Measurements from ENCODE around the gene ARHGAP22. TPM values are rescaled to one million over a fixed set of nuclear protein-coding genes. Genes with fewer than 3 reads are reported as not detected.

The ARHGAP22 gene
- total RNA-seq, 8 experiments from 2014 or later: 0.72 to 9.3 (median 1.8) TPM

- in situ Hi-C loops (cut with MboI; ENCODE audit: low pct_unique_long_range_greater_than_20kb in 2 of 9, low sequenced_read_pairs in 9 of 9, unreplicated experiment in 9 of 9): loop anchor here in 1 of 9 experiments (10.0 kb wide), 1 partner anchor 59 kb away; no protein-coding TSS in a partner anchor
- Histone ChIP-seq H3K4me1 (replicated peaks in 1 of 2) (peaks cover 0 to 4% of the 10 kb centered on the region in 2 donors), H3K4me3 (no peak overlapping the region), H3K27ac (no peak overlapping the region)
- no peak for ATAC-seq (replicated peaks in 6 of 8)
- WGBS, 10 experiments: 70 to 100% (median 93%) methylated on average over 2 to 5 of the region's 7 CpGs; no CpG with 5 or more reads in 6 of the 10 experiments
Observed at GRCh38 chr10:48445932-48446331, 158.9 kb downstream of the ARHGAP22 start.

- no peak overlapping the region for H3K27ac ChIP-seq
- H3K4me3 ChIP-seq: no peak overlapping the region
- peak in 5 of 8 experiments; percentile 18 to 59 (median 54) for ATAC-seq (replicated peaks in 6 of 8)
- in situ Hi-C loops (cut with MboI; ENCODE audit: low pct_unique_long_range_greater_than_20kb in 2 of 9, low sequenced_read_pairs in 9 of 9, unreplicated experiment in 9 of 9): loop anchor here in 1 of 9 experiments (10.0 kb wide), 1 partner anchor 60 kb away; no protein-coding TSS in a partner anchor
- H3K4me1 ChIP-seq (replicated peaks in 1 of 2): peaks cover 0 to 4% of the 10 kb centered on the region in 2 donors
- 67 to 100% (median 87%) methylated on average over 1 to 5 of the region's 20 CpGs; no CpG with 5 or more reads in 2 of the 10 experiments for WGBS, 10 experiments
Observed at GRCh38 chr10:48444861-48445841, 159.7 kb downstream of the ARHGAP22 start.

DNA sequence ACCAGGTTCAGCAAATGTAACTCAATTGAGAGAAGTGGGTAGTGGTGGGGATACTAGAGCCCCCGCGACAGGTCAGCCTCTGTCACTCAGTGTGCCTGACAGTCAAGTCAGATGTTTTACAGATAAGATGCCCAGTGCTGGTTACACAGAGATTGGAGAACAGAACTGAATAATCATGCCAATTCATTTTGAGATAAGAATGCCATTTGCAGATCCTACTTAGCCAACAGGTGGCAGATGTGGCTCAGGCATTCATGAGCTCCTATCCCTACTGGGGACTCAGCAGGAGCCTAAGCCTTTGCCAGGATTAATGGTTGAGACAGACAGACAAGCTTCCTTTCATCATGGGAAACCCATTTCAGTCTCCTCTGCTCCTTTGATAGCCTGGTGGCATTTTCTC is 160.6 kb downstream of the ARHGAP22 start:
- Histone ChIP-seq H3K4me3 (no peak overlapping the region), H3K27ac (no peak overlapping the region), H3K4me1 (replicated peaks in 1 of 2) (peaks cover 4 to 6% of the 10 kb centered on the region in 2 donors)
- 60 to 100% (median 92%) methylated on average over 1 to 2 of the region's 2 CpGs; no CpG with 5 or more reads in 5 of the 10 experiments for WGBS, 10 experiments
- peak in 3 of 8 experiments; percentile 36 to 41 (median 38) for ATAC-seq (replicated peaks in 6 of 8)
- in situ Hi-C loops (cut with MboI; ENCODE audit: low pct_unique_long_range_greater_than_20kb in 2 of 9, low sequenced_read_pairs in 9 of 9, unreplicated experiment in 9 of 9): loop anchor here in 1 of 9 experiments (10.0 kb wide), 1 partner anchor 61 kb away; no protein-coding TSS in a partner anchor

DNA sequence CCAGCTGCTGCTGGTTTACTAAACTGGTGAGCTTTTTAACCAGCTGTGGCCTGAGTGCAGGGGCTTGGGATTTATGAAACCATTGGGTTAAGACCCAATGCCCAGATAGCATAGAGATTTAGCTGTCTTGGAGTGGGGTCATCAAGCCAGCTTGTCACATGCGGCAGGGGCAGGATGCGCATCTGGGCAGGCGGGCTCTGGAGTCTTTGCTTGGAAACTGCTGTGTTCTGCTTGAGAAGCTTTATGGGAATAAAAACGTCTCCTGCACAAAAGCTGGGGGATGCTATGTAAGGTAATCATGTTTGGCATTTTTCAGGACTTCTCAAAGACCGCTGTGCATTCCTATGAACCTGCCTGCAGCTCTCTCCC is 162.1 kb downstream of the ARHGAP22 start:
- peaks cover 4 to 6% of the 10 kb centered on the region in 2 donors for H3K4me1 ChIP-seq (replicated peaks in 1 of 2)
- H3K4me3 ChIP-seq: no peak overlapping the region
- in situ Hi-C loops (cut with MboI; ENCODE audit: low pct_unique_long_range_greater_than_20kb in 2 of 9, low sequenced_read_pairs in 9 of 9, unreplicated experiment in 9 of 9): loop anchor here in 1 of 9 experiments (10.0 kb wide), 1 partner anchor 62 kb away; no protein-coding TSS in a partner anchor
- no peak for ATAC-seq (replicated peaks in 6 of 8)
- no peak overlapping the region for H3K27ac ChIP-seq
- 42 to 97% (median 64%) methylated on average over 1 to 4 of the region's 5 CpGs; no CpG with 5 or more reads in 4 of the 10 experiments for WGBS, 10 experiments

DNA sequence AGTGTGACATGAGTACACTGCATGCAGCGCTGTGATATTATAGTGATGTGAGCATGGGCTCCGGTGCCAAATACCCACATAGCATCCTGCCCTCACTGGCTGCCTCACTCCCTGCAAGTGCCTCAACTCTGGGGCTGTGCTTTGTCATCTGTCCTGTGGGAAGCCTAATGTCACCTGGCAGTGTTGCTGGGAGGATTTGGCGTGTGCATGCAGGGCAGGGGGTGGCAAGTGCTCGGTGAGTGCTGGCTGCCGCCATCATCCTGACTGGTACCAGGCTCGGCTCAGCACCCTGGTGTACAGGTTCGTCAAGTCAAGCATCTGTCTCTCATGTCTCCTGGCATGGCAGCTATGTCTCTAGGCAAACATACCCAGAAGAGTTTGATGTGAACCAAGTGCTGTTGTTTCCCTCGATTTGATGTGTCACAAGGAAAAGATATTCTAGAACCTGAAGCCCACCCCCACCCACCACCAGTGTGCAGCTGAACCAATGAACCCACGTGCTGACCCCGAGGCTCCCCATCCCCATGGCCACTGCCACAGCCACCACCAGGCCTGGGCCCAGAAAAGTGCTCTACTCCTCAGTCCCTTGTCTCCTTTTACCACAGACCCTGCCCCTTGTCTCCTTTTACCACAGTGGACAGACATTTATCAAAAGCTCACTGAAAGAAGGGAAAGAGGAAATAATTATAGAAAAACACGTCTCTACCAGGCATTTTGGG is 162.6 kb downstream of the ARHGAP22 start:
- 0 to 100% (median 86%) methylated on average over 1 to 5 of the region's 11 CpGs; no CpG with 5 or more reads in 3 of the 10 experiments for WGBS, 10 experiments
- no peak for ATAC-seq (replicated peaks in 6 of 8)
- Histone ChIP-seq H3K27ac (no peak overlapping the region), H3K4me1 (replicated peaks in 1 of 2) (peaks cover 4 to 6% of the 10 kb centered on the region in 2 donors), H3K4me3 (no peak overlapping the region)
- in situ Hi-C loops (cut with MboI; ENCODE audit: low pct_unique_long_range_greater_than_20kb in 2 of 9, low sequenced_read_pairs in 9 of 9, unreplicated experiment in 9 of 9): loop anchor here in 1 of 9 experiments (10.0 kb wide), 1 partner anchor 63 kb away; no protein-coding TSS in a partner anchor

DNA sequence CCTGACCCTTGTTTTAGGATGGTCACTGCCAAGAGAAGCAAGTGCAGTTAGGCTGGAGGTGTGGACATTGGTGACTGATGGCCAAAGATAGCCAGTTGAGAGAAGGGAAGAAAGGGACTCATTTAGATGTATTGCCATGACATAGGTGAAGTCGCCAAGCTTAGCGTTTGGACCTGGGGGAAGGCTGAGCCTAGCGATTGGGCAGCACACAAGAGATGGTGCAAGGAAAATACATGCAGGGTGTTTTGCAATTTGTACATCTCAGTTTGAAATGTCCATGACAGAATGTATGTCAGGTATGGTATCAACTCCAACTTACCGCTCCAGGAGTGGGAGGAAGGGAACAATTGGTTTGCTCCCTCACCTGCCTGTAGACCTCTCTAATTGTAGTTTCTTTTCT is 164.1 kb downstream of the ARHGAP22 start:
- no peak overlapping the region for H3K27ac ChIP-seq
- H3K4me3 ChIP-seq: no peak overlapping the region
- ATAC-seq (replicated peaks in 6 of 8): no peak
- in situ Hi-C loops (cut with MboI; ENCODE audit: low pct_unique_long_range_greater_than_20kb in 2 of 9, low sequenced_read_pairs in 9 of 9, unreplicated experiment in 9 of 9): loop anchor here in 1 of 9 experiments (10.0 kb wide), 1 partner anchor 64 kb away; no protein-coding TSS in a partner anchor
- H3K4me1 ChIP-seq (replicated peaks in 1 of 2): peaks cover 4 to 6% of the 10 kb centered on the region in 2 donors
- 80 to 100% (median 89%) methylated on average over 1 to 3 of the region's 4 CpGs; no CpG with 5 or more reads in 4 of the 10 experiments for WGBS, 10 experiments

GRCh38 chr10:48439581-48440041 is 165.3 kb downstream of the ARHGAP22 start:
- in situ Hi-C loops (cut with MboI; ENCODE audit: low pct_unique_long_range_greater_than_20kb in 2 of 9, low sequenced_read_pairs in 9 of 9, unreplicated experiment in 9 of 9): loop anchor here in 1 of 9 experiments (10.0 kb wide), 1 partner anchor 65 kb away; no protein-coding TSS in a partner anchor
- peak overlapping the region in 1 of 2 donors; percentile 30 for H3K27ac ChIP-seq
- ATAC-seq (replicated peaks in 6 of 8): peak in 5 of 8 experiments; percentile 80 to 92 (median 86)
- no peak overlapping the region for H3K4me3 ChIP-seq
- WGBS, 10 experiments: 20 to 68% (median 57%) methylated on average over 2 to 10 of the region's 10 CpGs
- H3K4me1 ChIP-seq (replicated peaks in 1 of 2): peaks cover 4 to 6% of the 10 kb centered on the region in 2 donors

GRCh38 chr10:48439031-48439430 is 165.8 kb downstream of the ARHGAP22 start:
- Histone ChIP-seq H3K4me1 (replicated peaks in 1 of 2) (peaks cover 4 to 6% of the 10 kb centered on the region in 2 donors), H3K27ac (no peak overlapping the region), H3K4me3 (no peak overlapping the region)
- in situ Hi-C loops (cut with MboI; ENCODE audit: low pct_unique_long_range_greater_than_20kb in 2 of 9, low sequenced_read_pairs in 9 of 9, unreplicated experiment in 9 of 9): no loop called here
- ATAC-seq (replicated peaks in 6 of 8): no peak
- WGBS, 10 experiments: 92 to 100% (median 94%) methylated on average over 1 to 2 of the region's 2 CpGs; no CpG with 5 or more reads in 1 of the 10 experiments

DNA sequence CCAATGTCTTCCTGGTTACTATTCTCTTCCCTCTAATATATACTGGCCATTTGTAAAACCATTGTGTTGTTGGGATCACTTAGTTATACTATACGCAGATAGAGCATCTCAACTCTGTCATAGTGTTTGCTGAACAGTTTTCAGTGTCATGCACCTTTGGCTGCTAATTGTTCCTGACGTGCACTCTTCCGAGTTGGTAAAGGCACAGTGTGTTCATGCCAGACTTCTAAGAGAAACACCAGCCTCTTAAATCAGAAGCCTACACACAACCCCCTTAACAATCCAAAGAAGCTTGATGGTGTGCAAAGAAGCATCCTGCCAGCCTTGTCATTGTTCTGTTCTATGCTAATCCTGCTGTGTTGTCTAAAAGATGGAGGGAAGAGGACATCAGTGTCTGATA is 167.3 kb downstream of the ARHGAP22 start:
- 83 to 100% (median 92%) methylated on average over 2 to 3 of the region's 3 CpGs; no CpG with 5 or more reads in 3 of the 10 experiments for WGBS, 10 experiments
- Histone ChIP-seq H3K4me3 (no peak overlapping the region), H3K27ac (no peak overlapping the region), H3K4me1 (replicated peaks in 1 of 2) (peaks cover 0 to 6% of the 10 kb centered on the region in 2 donors)
- no peak for ATAC-seq (replicated peaks in 6 of 8)
- in situ Hi-C loops (cut with MboI; ENCODE audit: low pct_unique_long_range_greater_than_20kb in 2 of 9, low sequenced_read_pairs in 9 of 9, unreplicated experiment in 9 of 9): no loop called here

- no peak overlapping the region for H3K27ac ChIP-seq
- no peaks in the 10 kb centered on the region for H3K4me1 ChIP-seq (replicated peaks in 1 of 2)
- ATAC-seq (replicated peaks in 6 of 8): no peak
- H3K4me3 ChIP-seq: no peak overlapping the region
- in situ Hi-C loops (cut with MboI; ENCODE audit: low pct_unique_long_range_greater_than_20kb in 2 of 9, low sequenced_read_pairs in 9 of 9, unreplicated experiment in 9 of 9): no loop called here
Observed at GRCh38 chr10:48431871-48432270, 173.0 kb downstream of the ARHGAP22 start.

GRCh38 chr10:48430402-48430993 is 174.4 kb downstream of the ARHGAP22 start:
- no peak overlapping the region for H3K4me3 ChIP-seq
- 17 to 100% (median 94%) methylated on average over 1 to 4 of the region's 4 CpGs for WGBS, 10 experiments
- in situ Hi-C loops (cut with MboI; ENCODE audit: low pct_unique_long_range_greater_than_20kb in 2 of 9, low sequenced_read_pairs in 9 of 9, unreplicated experiment in 9 of 9): no loop called here
- H3K27ac ChIP-seq: no peak overlapping the region
- no peaks in the 10 kb centered on the region for H3K4me1 ChIP-seq (replicated peaks in 1 of 2)
- no peak for ATAC-seq (replicated peaks in 6 of 8)

DNA sequence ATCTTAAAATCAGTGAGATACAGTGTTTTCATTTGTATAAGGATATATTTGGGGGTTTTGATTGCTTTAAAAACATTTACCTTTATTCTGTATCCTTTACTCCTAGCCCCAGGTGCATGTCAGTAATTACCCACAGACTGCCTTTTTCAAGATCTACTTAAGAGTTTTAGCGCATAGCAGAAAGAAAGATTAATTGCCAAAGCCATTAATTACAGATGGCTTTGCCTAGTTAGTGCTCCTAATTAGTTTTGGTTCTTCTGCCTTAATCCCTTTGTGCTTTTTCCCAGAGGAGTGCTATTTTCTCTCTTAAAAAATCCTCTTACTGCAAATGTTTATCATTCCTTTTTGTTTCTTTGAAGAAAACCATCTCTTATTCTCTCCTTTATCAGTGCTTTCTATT is 175.6 kb downstream of the ARHGAP22 start:
- in situ Hi-C loops (cut with MboI; ENCODE audit: low pct_unique_long_range_greater_than_20kb in 2 of 9, low sequenced_read_pairs in 9 of 9, unreplicated experiment in 9 of 9): no loop called here
- Histone ChIP-seq H3K27ac (no peak overlapping the region), H3K4me3 (no peak overlapping the region), H3K4me1 (replicated peaks in 1 of 2) (no peaks in the 10 kb centered on the region)
- no peak for ATAC-seq (replicated peaks in 6 of 8)
- 67 to 100% (median 89%) methylated on average over 1 of the region's 1 CpG; no CpG with 5 or more reads in 3 of the 10 experiments for WGBS, 10 experiments

Measured in motor neuron (in vitro differentiated cells).